Measurements from ENCODE around the gene C11orf42.

Gene C11orf42

GRCh38 chr11:6232899-6233298 is 27.5 kb downstream of the C11orf42 start:
- Histone ChIP-seq H3K9ac (ENCODE audit: low read depth, low read length) (no peak overlapping the region), H3K79me2 (ENCODE audit: insufficient read depth, low read length) (peaks cover 58% of the 10 kb centered on the region), H3K4me2 (ENCODE audit: insufficient read depth, low read length) (peak overlapping the region; percentile 93), H3K27me3 (ENCODE audit: insufficient read depth, low read length, poor library complexity) (no peaks in the 10 kb centered on the region), H2AFZ (ENCODE audit: low read depth, low read length) (no peak overlapping the region), H3K36me3 (ENCODE audit: insufficient read depth, low read length) (no peaks in the 10 kb centered on the region; the same call in 1 of the 2 replicates), H3K9me3 (ENCODE audit: insufficient read depth, low read length, severe bottlenecking) (no peaks in the 10 kb centered on the region), H3K4me1 (ENCODE audit: insufficient read depth, low read length) (peaks cover 20% of the 10 kb centered on the region), H3K4me3 (ENCODE audit: low read depth in 1 of 2, low read length in 2 of 2) (peak overlapping the region in 1 of 2 experiments; percentile 72; a peak in 1 of 4 replicates), H4K20me1 (ENCODE audit: insufficient read depth, low read length) (peaks cover 26% of the 10 kb centered on the region; the same call in 1 of the 2 replicates), H3K27ac (ENCODE audit: low read length) (no peak overlapping the region)
- no peak for TF ChIP-seq EZH2 (IDR thresholded peaks at IDR 0.05; ENCODE audit: borderline replicate concordance, low read depth, low read length, severe bottlenecking)
- no peak for TF ChIP-seq CTCF (IDR thresholded peaks at IDR 0.05; ENCODE audit: borderline replicate concordance, extremely low read depth, low read length, poor library complexity, severe bottlenecking)
- no peak for DNase-seq
- ATAC-seq (ENCODE audit: insufficient read depth, low read depth), result no peak

- ATAC-seq (ENCODE audit: insufficient read depth, low read depth) (peak; percentile 0; the same call in 2 of the 3 replicates), DNase-seq (no peak)
- peaks cover 53% of the 10 kb centered on the region for H3K79me2 ChIP-seq (ENCODE audit: insufficient read depth, low read length)
- TF ChIP-seq CTCF (IDR thresholded peaks at IDR 0.05; ENCODE audit: borderline replicate concordance, extremely low read depth, low read length, poor library complexity, severe bottlenecking) (no peak), EZH2 (IDR thresholded peaks at IDR 0.05; ENCODE audit: borderline replicate concordance, low read depth, low read length, severe bottlenecking) (no peak)
- peak overlapping the region; percentile 61 for H3K27ac ChIP-seq (ENCODE audit: low read length)
- H3K9ac ChIP-seq (ENCODE audit: low read depth, low read length), result peak overlapping the region; percentile 66
- peaks cover 4% of the 10 kb centered on the region for H3K27me3 ChIP-seq (ENCODE audit: insufficient read depth, low read length, poor library complexity)
- H2AFZ ChIP-seq (ENCODE audit: low read depth, low read length), result peak overlapping the region; percentile 98
- H3K36me3 ChIP-seq (ENCODE audit: insufficient read depth, low read length), result no peaks in the 10 kb centered on the region; the same call in 1 of the 2 replicates
- peaks cover 21% of the 10 kb centered on the region; the same call in 1 of the 2 replicates for H4K20me1 ChIP-seq (ENCODE audit: insufficient read depth, low read length)
- peak overlapping the region; percentile 93 for H3K4me2 ChIP-seq (ENCODE audit: insufficient read depth, low read length)
- peaks cover 20% of the 10 kb centered on the region for H3K4me1 ChIP-seq (ENCODE audit: insufficient read depth, low read length)
- H3K4me3 ChIP-seq (ENCODE audit: low read depth in 1 of 2, low read length in 2 of 2), result peak overlapping the region; percentile 63 to 72
- H3K9me3 ChIP-seq (ENCODE audit: insufficient read depth, low read length, severe bottlenecking), result no peaks in the 10 kb centered on the region
Observed at GRCh38 chr11:6233984-6234386, 28.6 kb downstream of the C11orf42 start.

GRCh38 chr11:6234387-6235107 is 29.2 kb downstream of the C11orf42 start, which contains the start of gene FHIP1B:
Gene FHIP1B (minus strand): TSS chr11:6234636. CDS start chr11:6224516, 10,120 bp downstream.
- H3K79me2 ChIP-seq (ENCODE audit: insufficient read depth, low read length), result peaks cover 47% of the 10 kb centered on the region
- peak within 1 kb of the TSS; percentile 63 to 72 for H3K4me3 ChIP-seq (ENCODE audit: low read depth in 1 of 2, low read length in 2 of 2)
- no peaks in the 10 kb centered on the region for H3K9me3 ChIP-seq (ENCODE audit: insufficient read depth, low read length, severe bottlenecking)
- no peak for TF ChIP-seq CTCF (IDR thresholded peaks at IDR 0.05; ENCODE audit: borderline replicate concordance, extremely low read depth, low read length, poor library complexity, severe bottlenecking)
- TF ChIP-seq EZH2 (IDR thresholded peaks at IDR 0.05; ENCODE audit: borderline replicate concordance, low read depth, low read length, severe bottlenecking), result no peak
- H3K27me3 ChIP-seq (ENCODE audit: insufficient read depth, low read length, poor library complexity), result peaks cover 4% of the 10 kb centered on the region
- H3K9ac ChIP-seq (ENCODE audit: low read depth, low read length), result peak within 1 kb of the TSS; percentile 66
- H2AFZ ChIP-seq (ENCODE audit: low read depth, low read length), result peak within 1 kb of the TSS; percentile 99
- H3K4me2 ChIP-seq (ENCODE audit: insufficient read depth, low read length), result peak within 1 kb of the TSS; percentile 93
- peaks cover 18% of the 10 kb centered on the region; the same call in 1 of the 2 replicates for H4K20me1 ChIP-seq (ENCODE audit: insufficient read depth, low read length)
- H3K36me3 ChIP-seq (ENCODE audit: insufficient read depth, low read length), result no peaks in the 10 kb centered on the region; the same call in 1 of the 2 replicates
- H3K27ac ChIP-seq (ENCODE audit: low read length), result peak within 1 kb of the TSS; percentile 68
- DNase-seq (peak; percentile 100), ATAC-seq (ENCODE audit: insufficient read depth, low read depth) (peak; percentile 88)
- H3K4me1 ChIP-seq (ENCODE audit: insufficient read depth, low read length), result peaks cover 20% of the 10 kb centered on the region

All from DND-41 (cell line).